GM12891 (cell line): ENCODE data around the gene DNM3.

Experiments used
- PAX5 ChIP-seq: IDR thresholded peaks from 2 replicates; pipeline ENCODE4 v1.6.1; 2011; ENCODE audit warnings: low read length, moderate library complexity, mild to moderate bottlenecking; ENCODE audit not compliant: insufficient read depth, severe bottlenecking
- POU2F2 ChIP-seq: IDR thresholded peaks from 2 replicates; pipeline ENCODE4 v1.6.1; 2011; ENCODE audit warnings: low read depth, mild to moderate bottlenecking, control low read depth, low read length, moderate library complexity
- SPI1 ChIP-seq: IDR thresholded peaks from 2 replicates; pipeline ENCODE4 v1.6.1; 2011; ENCODE audit warnings: low read depth, low read length, control low read depth

- no peak for TF ChIP-seq POU2F2
- TF ChIP-seq PAX5 = no peak
- no peak for TF ChIP-seq SPI1
Observed at GRCh38 chr1:171798765-171799164, 42.5 kb upstream of the DNM3 start.
